Mesenteric fat pad (tissue), 1 donor: ENCODE data around the gene SELENOS. TPM values are rescaled to one million over a fixed set of nuclear protein-coding genes. Genes with fewer than 3 reads are reported as not detected.
"Not testable (repeated sequence)": the region's sequence is repeated elsewhere in the genome, so short reads cannot be mapped to it uniquely, and the experiment has no call there.

Experiments
- DNase-seq: peaks from one replicate; pipeline ENCODE4 v3.0.0-alpha.2; 2020; ENCODE audit warnings: low spot score
- total RNA-seq: library from RNA; stranded (reverse); fragmentation: NEBNext Ultra II Directional; extraction: Animal tissue kit (Norgen Biotek cat#: 25700); gene quantifications from one replicate; pipeline ENCODE4 v1.2.1, GENCODE V29; 2021
- donor health status: DM: yes; HTN: yes; CAD: no.

Gene SELENOS
- total RNA-seq, 1 donor from 2014 or later = 87.2 TPM

DNA sequence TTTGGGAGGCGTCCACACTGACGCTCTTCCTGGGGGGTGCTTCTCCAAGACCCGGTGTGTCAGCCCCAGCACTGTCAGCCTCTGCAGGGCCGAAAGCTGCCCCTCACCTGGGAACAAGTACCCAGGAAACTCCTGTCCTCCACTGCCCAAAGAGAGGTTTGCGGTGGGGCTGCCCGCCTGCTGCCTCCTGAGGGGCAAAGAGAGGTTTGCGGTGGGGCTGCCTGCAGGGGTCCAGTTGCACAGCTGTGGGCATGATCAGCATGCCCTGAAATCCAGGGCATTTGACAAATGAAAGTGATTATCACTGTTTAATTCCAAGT, 32.8 kb upstream of the SELENOS start:
- peak; percentile 76 for DNase-seq

DNA sequence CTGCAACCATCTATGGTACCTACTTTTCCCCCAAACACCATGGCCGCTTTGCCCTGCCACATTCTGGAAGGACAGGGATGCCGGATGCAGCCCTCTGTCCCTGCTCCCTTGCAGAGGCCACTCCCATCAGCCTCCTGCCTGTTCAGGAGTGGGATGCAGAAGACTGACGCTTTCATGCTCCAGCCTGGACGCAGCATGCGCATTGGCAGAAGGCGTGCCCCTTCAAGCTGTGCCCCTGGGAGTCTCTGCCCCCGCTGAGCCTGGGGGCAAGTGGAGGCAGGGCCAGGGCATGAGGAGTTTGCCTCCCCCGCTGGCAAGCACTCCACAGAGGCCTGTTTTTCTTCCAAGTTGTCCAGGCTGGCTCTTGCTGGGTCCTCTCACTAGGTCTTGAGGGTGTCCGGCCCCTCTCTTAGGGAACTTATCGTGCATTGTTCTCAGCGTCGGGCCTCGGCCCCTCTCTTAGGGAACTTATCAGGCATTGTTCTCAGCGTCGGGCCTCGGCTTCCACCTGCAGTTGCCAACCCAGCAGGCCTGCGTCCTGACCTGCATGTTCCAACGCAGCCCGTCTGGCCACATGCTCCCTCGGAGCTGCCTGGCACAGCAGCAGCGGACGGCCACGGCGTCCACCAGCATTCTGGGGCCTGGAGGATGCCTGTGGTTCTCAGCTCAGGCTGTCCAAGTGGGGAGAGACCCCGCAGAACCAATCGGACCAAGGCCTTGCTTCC, 32.3 kb upstream of the SELENOS start:
- peak; percentile 79 for DNase-seq

DNA sequence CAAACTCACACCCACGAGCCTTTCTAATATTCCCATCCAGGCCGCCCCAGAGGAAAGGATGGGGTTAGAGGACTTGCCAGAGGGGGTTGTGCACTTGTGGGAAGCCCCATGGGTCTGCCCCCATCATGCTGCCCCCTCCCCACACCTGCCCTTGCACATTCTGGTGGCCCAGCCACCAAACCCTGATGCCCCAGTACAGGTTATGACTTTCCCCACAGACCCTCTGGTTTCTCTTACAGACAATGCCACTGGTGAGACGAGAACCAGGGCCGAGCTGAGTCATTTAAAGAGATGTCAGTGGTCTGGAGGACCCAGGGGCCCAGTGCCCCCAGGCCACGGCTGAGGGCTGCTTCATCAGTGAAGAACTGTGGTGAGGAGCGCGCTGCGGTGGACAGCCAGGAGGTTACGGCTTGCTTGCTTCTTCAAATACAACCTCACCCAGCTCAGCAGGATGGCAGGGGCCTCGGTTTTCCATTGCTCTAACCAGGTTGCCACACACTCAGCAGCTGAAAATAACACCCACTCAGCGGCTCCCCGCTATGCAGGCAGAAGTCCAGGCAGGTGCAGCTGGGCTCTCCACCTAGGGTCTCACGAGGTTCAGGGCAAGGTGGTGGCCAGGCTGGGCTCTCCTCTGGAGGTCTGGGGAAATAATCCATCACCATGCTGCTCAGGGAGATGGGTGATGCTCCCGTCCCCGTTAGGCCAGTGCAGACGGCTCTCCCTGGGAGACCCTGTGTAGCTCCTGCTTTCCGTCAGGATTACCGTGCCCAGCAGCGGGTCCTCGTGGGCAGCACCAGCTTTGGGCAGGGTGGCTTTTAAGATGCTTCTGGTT, 31.5 kb upstream of the SELENOS start:
- peak; percentile 79 for DNase-seq

DNA sequence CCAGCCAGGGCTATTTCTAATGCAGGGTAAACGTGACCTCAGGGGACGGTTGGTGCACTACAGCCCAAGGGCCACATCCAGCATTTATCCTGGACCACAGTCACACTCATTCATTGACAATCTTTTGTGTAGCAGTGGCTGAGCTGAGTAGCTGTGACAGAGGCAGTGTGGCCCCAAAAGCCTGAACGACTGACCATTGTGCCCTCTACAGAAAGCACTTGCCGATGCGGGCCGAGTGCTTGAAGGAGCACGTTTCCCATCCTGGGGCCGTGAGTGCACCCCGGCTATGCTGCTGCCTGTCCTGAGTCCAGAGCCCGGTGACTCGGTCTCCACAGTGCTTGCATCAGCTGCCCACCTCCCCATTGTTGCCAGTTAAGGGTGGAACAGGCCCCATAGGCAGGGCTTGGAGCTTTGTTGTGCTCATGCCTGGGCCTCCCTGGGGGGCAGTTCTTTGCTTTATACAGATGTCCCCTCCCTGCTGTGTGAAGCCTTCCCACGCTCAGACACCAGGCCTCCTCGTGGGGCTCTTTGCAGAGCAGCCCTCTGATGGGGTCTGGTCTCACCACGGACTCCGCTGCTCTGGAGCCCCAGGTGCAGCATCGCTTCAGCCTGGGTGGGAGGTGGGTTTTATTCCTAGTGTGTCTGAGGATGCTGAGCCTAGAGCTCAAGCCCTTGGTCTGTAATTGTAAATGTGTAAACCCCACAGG, 30.8 kb upstream of the SELENOS start:
- peak; percentile 81 for DNase-seq

DNA sequence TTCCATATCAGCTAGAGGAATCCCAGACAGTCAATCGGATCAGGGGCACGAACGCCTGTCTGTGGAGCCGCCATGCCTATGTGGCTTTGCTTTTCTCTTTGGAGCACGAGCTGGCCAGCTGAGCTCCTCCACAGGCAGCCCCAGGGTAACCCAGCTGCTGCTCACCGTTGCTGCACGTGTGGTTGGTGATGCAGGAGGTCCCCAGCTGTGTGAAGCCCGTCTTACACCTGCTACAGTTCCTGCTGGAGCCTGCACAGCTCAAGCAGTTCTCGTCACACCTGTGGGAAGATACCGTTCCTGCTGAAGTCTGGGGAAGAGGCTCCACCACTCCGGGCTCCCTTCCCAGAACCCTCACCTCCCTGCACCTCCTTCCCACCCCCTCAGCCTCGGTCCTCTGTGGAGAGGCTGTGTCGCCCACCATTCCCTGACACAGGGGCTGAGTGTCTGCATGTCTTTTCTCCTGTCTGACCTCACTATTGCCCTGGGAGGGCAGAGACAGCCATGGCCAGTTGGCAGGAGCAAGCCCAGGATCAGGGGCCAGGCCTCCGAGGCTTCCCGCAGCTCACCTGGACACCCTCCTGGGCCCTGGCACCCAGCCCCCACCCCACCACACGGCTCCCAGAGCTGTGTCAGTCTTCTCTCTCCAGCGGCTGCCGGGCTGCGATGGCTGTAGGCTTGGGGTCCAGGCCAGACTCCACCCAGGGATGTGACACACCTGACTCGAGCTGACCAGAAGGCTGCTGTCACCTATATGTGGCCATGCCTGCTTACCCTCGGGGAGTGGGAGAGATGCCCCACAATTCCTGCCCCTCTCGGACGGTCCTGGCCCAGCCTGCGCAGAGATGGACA, 30.0 kb upstream of the SELENOS start:
- DNase-seq = peak; percentile 77

DNA sequence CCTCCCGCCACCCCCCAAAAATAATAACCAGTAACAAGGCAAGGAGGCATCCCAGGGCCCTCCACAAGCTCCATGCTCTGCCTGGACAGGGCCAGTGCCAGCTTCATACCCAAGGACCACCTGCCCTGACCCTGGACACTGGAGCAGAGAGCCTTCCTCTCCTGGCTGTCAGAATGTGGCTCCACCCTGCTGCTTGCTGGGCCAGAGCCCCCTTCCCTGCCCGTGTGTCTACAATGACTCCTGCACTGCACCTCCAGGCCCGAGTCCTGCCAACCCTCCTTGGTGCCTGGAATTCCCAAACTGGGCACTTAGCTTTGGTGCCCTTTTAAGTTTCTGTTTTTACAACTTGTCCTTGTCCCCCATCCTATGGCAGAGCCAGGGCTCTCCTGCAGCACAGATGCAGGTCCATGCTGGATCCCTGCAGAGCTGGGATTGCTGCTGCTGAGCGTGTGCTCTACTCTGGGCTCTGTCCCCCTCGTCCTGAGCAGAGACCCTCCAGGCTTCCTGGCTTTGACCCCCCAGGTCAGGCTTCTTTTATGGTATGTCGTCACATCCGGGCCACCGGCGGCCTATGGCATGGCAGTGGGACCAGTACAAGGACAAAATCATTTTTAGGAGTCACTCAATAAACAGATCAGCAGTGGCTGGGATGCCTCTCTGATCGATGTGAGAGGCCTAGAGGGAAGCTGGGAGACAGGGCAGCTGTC, 29.2 kb upstream of the SELENOS start:
- peak; percentile 74 for DNase-seq

DNA sequence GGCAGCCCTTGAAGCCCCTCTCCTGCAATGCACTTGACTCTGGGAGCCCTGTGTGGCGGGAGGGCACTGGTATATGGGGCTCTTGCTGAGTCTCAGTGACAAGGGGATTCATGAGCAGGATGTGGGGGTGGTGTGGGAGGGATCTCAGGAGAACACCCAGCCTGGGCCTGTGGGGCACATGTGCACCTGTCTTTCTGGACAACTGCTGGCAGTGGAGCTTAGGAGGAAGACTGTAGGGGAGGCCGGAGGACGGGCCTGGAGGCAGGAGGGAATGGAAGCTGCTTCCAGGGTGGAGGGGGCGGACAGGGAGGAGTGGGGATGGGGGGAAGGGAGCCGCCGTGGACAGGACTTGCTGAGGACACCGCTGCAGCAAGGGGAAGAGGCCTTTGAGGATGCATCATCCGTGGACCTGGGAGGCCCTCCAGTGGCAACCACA, 28.6 kb upstream of the SELENOS start:
- peak; percentile 79 for DNase-seq

DNA sequence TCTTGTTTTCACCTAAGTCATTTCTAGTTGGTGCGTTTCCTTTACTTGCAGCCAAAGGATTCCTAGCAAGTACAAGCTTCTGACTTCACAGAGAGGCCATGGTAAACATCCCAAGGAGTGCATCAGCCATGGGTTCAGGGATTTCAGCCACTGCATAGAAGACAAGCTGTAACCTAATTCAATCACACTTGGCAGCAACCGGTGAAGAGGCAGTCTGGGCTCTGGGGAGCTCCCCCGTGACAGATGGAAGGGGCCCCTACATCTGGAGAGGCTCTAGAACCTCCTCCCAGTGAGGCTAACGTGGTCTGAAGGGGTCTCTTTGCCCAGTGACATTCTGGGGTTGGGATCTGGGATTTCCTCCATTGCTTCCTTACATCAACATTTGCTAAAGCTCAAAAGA, 26.1 kb upstream of the SELENOS start:
- no peak for DNase-seq

DNA sequence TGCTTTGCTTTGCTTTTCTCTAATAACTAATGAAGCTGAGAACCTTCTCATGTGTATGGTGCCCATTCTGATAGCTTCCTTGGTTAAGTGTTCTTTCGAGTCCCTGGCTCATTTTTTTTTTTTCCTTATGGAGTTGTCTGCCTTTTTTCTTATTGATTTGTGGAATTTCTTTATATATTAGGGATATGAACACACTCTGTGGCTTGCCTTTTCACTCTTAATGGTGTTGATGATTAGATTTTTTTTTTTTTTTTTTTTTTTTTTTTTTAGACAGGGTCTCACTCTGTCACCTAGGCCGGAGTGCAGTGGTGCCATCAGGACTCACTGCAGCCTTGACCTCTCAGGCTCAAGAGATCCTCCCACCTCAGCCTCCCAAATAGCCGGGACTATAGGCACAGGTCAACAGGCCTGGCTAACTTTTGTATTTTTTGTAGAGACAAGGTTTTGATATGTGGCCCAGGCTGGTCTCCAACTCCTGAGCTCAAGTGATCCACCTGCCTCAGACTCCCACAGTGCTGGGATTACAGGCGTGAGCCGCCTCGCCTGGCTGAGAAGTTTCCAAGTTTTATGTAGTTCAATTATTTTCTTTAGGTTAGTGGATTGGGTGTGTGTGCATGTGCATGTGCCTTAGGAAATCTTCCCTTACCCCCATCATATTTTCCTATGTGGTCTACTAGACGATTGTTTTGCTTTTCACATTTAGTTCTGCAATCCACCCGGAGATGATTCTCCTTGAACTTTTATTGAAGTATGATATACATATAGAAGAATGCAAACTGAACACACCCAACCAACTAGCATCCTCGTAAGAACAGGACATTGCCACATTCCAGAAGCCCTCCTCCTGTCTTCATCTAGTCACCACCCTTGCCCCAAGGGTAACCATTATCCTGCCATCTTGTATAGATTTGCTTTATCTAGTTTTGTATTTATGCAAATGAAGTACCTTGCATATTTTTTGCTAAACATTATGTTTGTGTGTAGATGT, 19.4 kb upstream of the SELENOS start:
- DNase-seq = no peak

DNA sequence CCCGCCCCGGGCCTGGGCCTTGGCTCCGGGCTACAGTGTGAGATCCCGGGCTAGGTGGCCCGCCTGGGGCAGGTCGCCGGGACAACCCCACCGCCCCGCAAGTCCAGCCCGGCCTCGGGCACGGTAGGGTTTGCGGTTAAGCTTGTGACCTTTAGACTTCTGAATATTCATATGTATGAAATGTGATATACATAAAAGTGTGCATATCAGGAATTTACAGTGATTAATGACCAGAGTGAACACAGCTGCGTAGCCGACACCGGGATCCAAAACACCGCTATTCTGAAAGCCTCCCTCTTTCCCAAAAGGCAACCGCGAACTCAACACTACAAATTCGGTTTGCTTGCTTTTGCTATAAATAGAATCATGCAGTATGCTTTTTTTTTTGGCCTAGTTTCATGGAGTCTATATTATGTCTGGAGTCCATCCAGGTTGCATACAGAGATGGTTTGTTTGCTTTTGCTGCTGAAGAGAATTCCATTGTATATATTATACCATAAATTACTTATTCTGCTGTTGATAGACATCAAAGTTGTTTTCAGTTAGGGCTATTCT, 18.4 kb upstream of the SELENOS start:
- DNase-seq = no peak

DNA sequence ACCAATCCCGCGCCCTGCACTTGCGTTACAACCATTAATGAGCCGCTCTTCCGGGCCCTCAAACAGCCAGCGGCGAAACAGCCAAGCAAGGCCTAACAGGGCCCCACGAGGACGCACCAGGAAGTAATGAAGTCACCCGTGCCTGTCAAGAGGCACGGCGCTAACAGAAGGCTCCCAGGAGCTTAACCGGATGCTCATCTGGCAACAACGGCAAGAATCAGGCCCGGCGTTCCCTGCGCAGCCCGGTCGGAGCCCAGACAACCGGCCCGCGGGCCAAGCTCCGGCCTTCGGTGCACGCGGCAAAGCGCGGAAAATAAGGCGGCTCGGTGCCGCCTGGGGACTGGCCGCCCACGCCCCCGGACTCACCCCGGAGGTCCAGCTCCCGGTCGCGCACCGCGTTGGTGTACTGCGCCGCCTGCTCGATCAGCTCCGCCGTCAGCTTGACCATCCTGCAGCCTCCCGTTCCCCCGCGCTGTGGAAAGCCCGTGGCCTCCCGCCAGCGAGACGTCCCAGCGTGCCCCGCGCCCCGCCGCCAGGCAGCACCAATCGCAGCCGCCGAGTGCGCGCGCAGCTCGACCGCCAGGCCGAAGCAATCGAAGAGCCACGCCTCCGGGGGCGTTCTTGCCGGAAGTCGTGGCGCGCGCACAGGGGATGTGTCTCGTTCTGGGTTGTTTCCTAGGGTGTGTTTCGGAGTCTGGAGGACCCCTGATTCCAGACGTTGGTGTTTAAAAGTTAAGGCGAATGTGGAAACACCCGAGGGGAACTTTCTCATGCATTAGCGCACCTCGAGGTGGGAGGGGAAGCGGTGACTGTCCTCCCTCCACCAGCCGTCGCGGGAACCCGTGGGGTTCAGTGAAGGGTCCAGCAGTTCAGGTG, 17.7 kb upstream of the SELENOS start, which contains the start of gene SNRPA1:
TSS of gene SNRPA1 (minus strand) at position 518 of the 876 bp plus-strand sequence. CDS start at position 448, 70 bp downstream.
- peak; percentile 100 for DNase-seq

DNA sequence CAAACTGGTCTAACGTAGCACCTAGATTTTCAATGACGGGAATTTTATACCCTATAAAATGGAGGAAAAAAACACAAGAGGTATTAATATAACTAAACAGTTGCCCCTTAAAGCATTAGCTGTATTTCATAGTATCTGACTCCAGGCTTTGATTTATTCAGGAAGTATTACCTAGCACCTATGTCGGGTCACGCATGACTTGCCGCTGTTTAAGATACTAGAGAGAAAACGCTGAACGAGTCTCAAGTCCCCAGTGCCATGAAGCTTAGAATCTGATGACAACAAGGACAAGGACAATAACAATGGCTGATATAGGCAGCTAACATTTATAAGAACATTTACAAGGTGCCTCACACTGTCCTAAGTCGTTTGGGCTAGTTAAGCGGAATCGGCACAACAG, 15.8 kb upstream of the SELENOS start:
- DNase-seq = no peak

DNA sequence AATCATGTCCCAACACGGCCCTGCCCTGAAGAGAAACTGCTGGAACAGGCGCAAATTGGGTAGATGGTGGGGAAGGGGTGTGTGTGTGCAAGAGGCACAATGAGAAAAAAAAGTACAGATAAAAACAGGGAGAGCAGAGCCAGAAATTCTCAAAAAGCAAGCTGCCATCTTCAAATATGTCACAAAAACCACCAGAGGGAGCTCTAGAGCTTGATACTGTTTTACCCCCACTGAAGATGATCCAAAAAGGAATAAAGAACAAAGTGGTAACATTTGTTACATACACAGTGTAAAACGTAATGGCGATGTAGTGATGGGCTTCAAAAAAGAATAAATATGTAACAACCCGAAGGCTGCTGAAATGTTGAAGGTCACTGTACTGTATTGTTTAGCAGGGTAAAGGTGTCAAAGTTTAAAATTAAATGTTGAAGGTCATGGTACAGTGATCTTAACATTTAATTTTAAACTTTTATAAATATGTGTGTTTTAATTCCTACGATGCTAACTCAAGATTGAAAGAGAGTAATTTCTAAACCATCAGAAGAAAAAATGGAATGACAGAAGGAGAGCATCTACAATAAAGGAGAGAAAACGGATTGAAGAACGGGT, 11.7 kb upstream of the SELENOS start:
- no peak for DNase-seq

DNA sequence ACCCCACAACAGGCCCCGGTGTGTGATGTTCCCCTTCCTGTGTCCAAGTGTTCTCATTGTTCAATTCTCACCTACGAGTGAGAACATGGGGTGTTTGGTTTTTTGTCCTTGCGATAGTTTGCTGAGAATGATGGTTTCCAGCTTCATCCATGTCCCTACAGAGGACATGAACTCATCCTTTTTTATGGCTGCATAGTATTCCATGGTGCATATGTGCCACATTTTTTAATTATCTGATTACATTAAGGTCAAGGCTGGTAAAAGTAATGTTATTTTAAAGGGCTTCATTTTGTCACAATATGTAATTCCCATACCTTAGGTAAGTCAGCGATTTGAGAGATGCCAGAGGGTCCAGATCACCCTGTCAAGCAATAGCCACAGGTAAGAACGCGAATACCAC, 10.1 kb upstream of the SELENOS start:
- not testable (repeated sequence) for DNase-seq

DNA sequence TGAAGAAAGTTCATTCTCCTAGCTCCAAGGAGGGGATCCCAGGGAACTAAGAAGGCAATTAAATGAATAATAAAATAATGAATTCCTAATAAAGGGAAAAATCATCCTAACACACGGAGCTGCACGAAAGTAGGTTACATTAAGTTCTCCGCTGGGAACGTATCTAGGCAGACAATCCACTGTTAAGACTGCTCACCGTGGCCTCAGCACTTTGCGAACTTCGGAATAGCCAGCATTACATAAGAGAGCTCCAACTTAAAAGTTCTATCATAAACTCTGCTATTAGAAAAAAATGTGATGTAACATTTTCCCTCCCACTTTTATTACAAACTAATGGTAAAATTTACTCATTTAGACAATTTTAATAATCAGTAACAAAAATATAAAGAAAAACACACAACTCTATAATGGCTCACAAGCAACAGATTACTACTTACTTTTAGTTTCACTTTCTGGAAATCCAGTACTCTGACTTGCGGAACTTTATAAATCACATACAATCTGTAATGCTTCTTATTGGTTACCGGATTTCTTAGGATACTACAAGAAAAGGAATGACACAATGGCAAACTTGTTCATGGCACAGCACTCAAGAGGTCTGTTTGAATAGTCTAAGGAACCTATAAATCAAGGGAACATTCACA, 9.3 kb upstream of the SELENOS start:
- DNase-seq = no peak

DNA sequence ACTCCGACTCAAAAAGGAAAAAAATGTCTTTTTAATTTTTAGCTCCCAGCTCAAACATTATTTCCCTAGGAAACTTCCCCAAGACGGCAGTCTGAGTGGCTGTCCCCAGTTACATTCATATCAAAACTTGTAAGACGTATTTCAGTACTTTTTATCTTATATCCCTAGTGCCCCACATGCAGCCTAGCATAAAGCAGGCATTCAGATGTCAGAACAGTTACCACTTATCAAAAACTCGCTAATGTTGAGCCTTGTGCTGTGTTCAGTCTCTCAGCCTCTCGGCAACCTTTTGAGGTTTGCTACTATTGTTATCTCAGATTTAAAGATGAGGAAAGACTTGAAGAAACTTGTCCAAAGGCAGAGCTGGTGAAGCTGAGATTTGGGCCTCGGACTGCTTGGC, 6.6 kb upstream of the SELENOS start:
- DNase-seq = no peak

DNA sequence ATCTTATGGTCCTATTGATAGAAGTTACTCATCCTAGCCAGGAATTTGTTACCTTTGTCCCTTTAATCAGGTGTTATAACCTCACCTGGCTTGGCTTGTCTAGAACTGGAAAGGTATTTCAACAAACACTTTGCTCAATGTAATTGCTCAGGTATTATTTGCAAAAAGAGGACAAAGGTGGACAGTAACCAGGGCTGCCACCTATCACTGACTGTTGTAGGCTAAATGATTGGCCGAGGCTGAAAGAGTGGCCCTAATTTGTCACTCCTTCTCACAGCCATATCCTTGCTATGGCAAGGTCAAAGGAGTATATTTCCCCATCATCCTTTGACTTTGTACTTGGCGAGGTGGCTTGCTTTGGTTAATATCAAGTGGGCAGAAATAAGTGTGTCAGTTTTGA, 2.7 kb upstream of the SELENOS start:
- no peak for DNase-seq
